Prostate gland (tissue), 2 donors: ENCODE measurements around the gene MARK3. TPM values are rescaled to one million over a fixed set of nuclear protein-coding genes. Genes with fewer than 3 reads are reported as not detected.

ENCODE experiments used
- DNase-seq: peaks from one replicate; pipeline ENCODE4 v3.0.0-alpha.2; 2019; ENCODE audit warnings: low spot score
- H3K27ac ChIP-seq, 2 donors: fragments of 200-600 bp; sonication (generic); 2 replicates each; pipeline ENCODE4 v1.5.1; 2017 to 2019
- H3K27me3 ChIP-seq: fragments of 200-600 bp; sonication (generic); replicated peaks from 2 replicates; pipeline ENCODE4 v1.5.1; 2019; ENCODE audit not compliant: insufficient read depth
- H3K36me3 ChIP-seq, 2 donors: fragments of 200-600 bp; sonication (generic); 1 replicate in 1 of 2; 2 replicates in 1 of 2; pipeline versions ENCODE4 v1.5.1 to v1.8.1; 2017 to 2019
- H3K4me1 ChIP-seq: fragments of 200-600 bp; sonication (generic); replicated peaks from 2 replicates; pipeline ENCODE4 v1.5.1; 2019
- H3K4me3 ChIP-seq, 2 donors: fragments of 200-600 bp; sonication (generic); 2 replicates each; pipeline ENCODE4 v1.5.1; 2017 to 2019
- H3K9me3 ChIP-seq: fragments of 200-600 bp; sonication (generic); 2 replicates; pipeline ENCODE4 v1.5.1; 2017
- CTCF ChIP-seq, 4 experiments: fragments of 200-600 bp in 2 of 4; fragments of 450-650 bp in 2 of 4; sonication (generic) in 2 of 4; IDR thresholded peaks; 1 replicate in 3 of 4; 2 replicates in 1 of 4; pipeline ENCODE4 v1.5.1; 2016 to 2019; ENCODE audit warnings: antibody characterized with exemption in 4 of 4, mild to moderate bottlenecking in 2 of 4, moderate library complexity in 2 of 4
- POLR2A ChIP-seq: fragments of 450-650 bp; IDR thresholded peaks from one replicate; pipeline ENCODE4 v1.6.1; 2016; ENCODE audit warnings: antibody characterized with exemption, mild to moderate bottlenecking
- POLR2AphosphoS5 ChIP-seq: sonication (generic); formaldehyde crosslinking; IDR thresholded peaks from one replicate; pipeline ENCODE4 v1.6.1; 2017; ENCODE audit warnings: antibody characterized with exemption
- WGBS: methylation state at CpG from one replicate; pipeline ENCODE4 v1.1.5; 2018; 5-methylcytosine and 5-hydroxymethylcytosine counted together
- intact Hi-C: fragments of 100-400 bp; cut with DNase I; formaldehyde crosslinking; loops from one replicate; pipeline ENCODE4 v1.14.2; 2022
- total RNA-seq, 2 donors: library from RNA; depleted of rRNA; stranded (reverse); fragments of >200 nt; gene quantifications; one replicate each; pipeline ENCODE4 v1.1.0, GENCODE V29; 2016

The MARK3 gene
- total RNA-seq, 2 donors from 2014 or later = 51.5 to 115 TPM

- DNase-seq = no peak
- H3K4me3 ChIP-seq = no peak overlapping the region
- TF ChIP-seq CTCF (IDR thresholded peaks at IDR 0.05) (no peak), POLR2A (no peak), POLR2AphosphoS5 (no peak)
- H3K4me1 ChIP-seq = no peaks in the 10 kb centered on the region
- 84% methylated on average over 3 of the region's 3 CpGs for WGBS
- no peaks in the 10 kb centered on the region for H3K9me3 ChIP-seq
- no peak overlapping the region for H3K27ac ChIP-seq
- H3K36me3 ChIP-seq = no peaks in the 10 kb centered on the region
- no peaks in the 10 kb centered on the region for H3K27me3 ChIP-seq
- intact Hi-C loops = no loop called here
Observed at GRCh38 chr14:103430358-103430757, 45.1 kb downstream of the MARK3 start.

- Histone ChIP-seq H3K27me3 (no peaks in the 10 kb centered on the region), H3K4me3 (no peak overlapping the region), H3K27ac (no peak overlapping the region), H3K4me1 (no peaks in the 10 kb centered on the region), H3K36me3 (no peaks in the 10 kb centered on the region), H3K9me3 (no peaks in the 10 kb centered on the region)
- TF ChIP-seq POLR2A (no peak), CTCF (IDR thresholded peaks at IDR 0.05) (no peak), POLR2AphosphoS5 (no peak)
- intact Hi-C loops = no loop called here
- no peak for DNase-seq
- WGBS = 86% methylated on average over 4 of the region's 4 CpGs
Observed at GRCh38 chr14:103432627-103433026, 47.4 kb downstream of the MARK3 start.

- peak overlapping the region in 1 of 2 donors; percentile 70 for H3K27ac ChIP-seq
- H3K36me3 ChIP-seq = no peaks in the 10 kb centered on the region
- no peak overlapping the region for H3K4me3 ChIP-seq
Observed at GRCh38 chr14:103433916-103434563, 48.8 kb downstream of the MARK3 start.

GRCh38 chr14:103434868-103435442 lies 49.7 kb downstream of the MARK3 start:
- WGBS = 63% methylated on average over 6 of the region's 6 CpGs
- H3K9me3 ChIP-seq = no peaks in the 10 kb centered on the region
- H3K36me3 ChIP-seq = no peaks in the 10 kb centered on the region
- H3K27me3 ChIP-seq = no peaks in the 10 kb centered on the region
- peak; percentile 46 for DNase-seq
- no peak overlapping the region for H3K4me3 ChIP-seq
- peak overlapping the region; percentile 40 to 70 for H3K27ac ChIP-seq
- intact Hi-C loops = no loop called here
- no peaks in the 10 kb centered on the region for H3K4me1 ChIP-seq
- TF ChIP-seq POLR2AphosphoS5 = peak; percentile 84
- no peak for TF ChIP-seq POLR2A
- TF ChIP-seq CTCF (IDR thresholded peaks at IDR 0.05) = peak in 3 of 4 experiments; percentile 17 to 44 (median 21)

More at GRCh38 chr14:103433916-103434563, 48.8 kb downstream of the MARK3 start:
- no peak for DNase-seq
- Histone ChIP-seq H3K4me1 (no peaks in the 10 kb centered on the region), H3K27me3 (no peaks in the 10 kb centered on the region), H3K9me3 (no peaks in the 10 kb centered on the region)
- no peak for TF ChIP-seq CTCF (IDR thresholded peaks at IDR 0.05)
- no peak for TF ChIP-seq POLR2A
- TF ChIP-seq POLR2AphosphoS5 = no peak
- WGBS = 86% methylated on average over 10 of the region's 10 CpGs
- intact Hi-C loops = no loop called here

- H3K4me3 ChIP-seq = no peak overlapping the region
- intact Hi-C loops = no loop called here
- no peaks in the 10 kb centered on the region for H3K4me1 ChIP-seq
- TF ChIP-seq POLR2AphosphoS5 = no peak
- TF ChIP-seq POLR2A = no peak
- no peak for TF ChIP-seq CTCF (IDR thresholded peaks at IDR 0.05)
- H3K27ac ChIP-seq = no peak overlapping the region
- H3K9me3 ChIP-seq = no peaks in the 10 kb centered on the region
- H3K27me3 ChIP-seq = no peaks in the 10 kb centered on the region
- no peak for DNase-seq
- H3K36me3 ChIP-seq = no peaks in the 10 kb centered on the region
- 72% methylated on average over 5 of the region's 5 CpGs for WGBS
Observed at GRCh38 chr14:103436533-103436932, 51.3 kb downstream of the MARK3 start.
